ENCODE measurements around the gene SLC27A4.

SLC27A4 gene

DNA sequence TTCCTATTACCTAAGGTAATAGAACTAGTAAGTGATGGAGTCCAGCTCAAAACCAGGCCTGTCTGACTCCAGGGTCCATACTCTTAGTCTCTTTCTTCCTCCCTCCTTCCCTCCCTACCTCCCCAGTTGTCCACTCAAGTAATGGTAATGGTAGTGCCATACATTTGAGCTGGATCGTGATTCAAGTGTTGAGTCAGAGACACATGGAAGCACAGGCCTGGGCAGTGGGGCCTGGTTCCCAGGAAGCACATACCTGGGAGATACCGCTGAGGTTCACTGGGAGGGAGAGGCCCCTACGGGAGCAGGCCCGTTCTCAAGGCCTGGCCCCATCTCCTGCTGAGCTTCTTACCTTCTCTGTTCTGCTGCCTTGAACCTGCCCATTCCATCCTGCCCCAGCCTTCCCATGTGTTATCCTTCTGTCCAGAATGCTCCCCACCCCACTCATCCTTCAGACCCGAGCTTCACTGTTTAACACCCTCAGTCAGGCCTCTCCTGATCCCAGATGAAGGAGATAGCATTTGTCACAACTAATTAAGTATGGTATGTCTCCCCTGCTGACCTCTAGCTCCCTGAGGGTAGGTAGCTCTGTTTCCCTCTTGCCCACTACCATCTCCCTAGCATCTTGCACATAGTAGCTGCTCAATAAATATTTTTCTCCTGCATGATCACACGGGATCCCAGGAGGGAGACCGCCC lies 44.6 kb downstream of the SLC27A4 start:
- DNase-seq (ENCODE audit: low spot score in 2 of 2) (no peak), ATAC-seq (ENCODE audit: low read depth) (no peak)
- no peaks in the 10 kb centered on the region for H3K9me3 Mint-ChIP-seq
- H3K27me3 Mint-ChIP-seq, result no peaks in the 10 kb centered on the region
- peaks cover 4% of the 10 kb centered on the region for H3K4me1 Mint-ChIP-seq
- no peak overlapping the region for H3K4me3 Mint-ChIP-seq
- H3K36me3 Mint-ChIP-seq, result peaks cover 35% of the 10 kb centered on the region
- H3K27ac Mint-ChIP-seq, result no peak overlapping the region

DNA sequence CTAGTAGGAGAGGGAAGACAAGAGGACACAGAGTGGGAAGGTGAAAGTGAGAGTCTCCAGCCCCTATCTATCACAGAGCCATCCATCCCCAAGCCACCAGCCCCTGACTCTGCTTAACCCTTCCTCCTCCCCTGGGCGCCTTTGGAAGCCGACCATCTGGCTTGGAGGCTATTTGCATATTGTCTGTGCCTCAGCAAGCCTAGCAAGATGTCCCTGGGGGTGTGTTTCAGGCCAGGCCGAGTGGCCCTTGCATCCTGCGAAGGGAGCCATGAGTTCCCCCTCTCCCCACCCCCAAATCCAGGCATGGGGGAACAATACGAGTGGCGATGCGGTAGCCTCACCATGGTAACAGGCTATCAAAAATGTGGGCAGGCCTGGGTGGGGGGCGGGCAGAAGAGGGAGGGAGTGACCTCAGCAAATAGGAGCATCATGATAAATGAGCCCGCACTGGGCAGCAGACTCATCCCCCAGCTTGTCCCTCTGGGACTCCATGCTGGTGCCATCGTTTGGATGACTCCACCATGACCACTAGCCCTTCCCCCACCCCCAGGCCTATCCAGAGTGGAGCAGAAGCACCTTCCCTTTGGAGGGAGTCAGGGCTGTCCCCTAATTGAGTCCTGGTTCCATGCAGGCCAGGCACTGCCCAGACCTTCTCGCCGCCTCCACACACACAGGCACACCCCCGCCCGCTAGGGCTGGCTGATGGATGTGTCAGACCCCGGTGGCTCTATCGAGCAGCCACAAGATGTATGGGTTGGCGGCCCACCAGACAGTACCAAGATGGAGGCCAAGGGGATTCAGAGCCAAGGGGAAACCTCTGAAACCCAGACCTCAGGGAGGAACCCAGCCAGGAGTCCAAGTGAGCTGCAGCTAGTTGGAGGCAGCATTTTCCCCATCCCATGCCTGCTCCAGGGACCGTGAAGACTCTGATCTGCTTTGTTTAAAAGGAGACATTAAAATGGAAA lies 45.5 kb downstream of the SLC27A4 start:
- Mint-ChIP-seq H3K4me1 (peaks cover 4% of the 10 kb centered on the region), H3K27me3 (no peaks in the 10 kb centered on the region), H3K36me3 (peaks cover 33% of the 10 kb centered on the region), H3K4me3 (no peak overlapping the region), H3K27ac (no peak overlapping the region), H3K9me3 (no peaks in the 10 kb centered on the region)
- DNase-seq (ENCODE audit: low spot score in 2 of 2), result no peak
- no peak for ATAC-seq (ENCODE audit: low read depth)

DNA sequence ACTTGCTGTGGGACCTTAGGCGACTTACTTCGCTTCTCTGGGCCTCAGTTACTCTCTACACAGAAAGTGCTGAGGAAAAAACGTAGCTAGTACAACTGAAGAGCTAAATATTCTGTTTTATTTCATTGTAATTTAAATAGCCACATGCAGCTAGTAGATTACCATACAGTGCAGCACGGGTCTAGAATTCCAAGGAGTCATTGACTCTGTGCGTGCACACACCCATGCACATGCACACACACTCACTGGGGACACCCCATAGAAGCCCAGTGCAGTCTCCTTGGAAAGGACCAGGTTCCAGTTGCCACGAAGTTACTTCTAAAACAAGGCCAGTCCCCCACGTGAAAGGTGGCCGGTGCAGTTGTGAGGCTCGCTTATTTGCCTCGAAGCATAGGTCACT lies 47.8 kb downstream of the SLC27A4 start:
- DNase-seq (ENCODE audit: low spot score in 2 of 2) (no peak), ATAC-seq (ENCODE audit: low read depth) (no peak)
- no peaks in the 10 kb centered on the region for H3K9me3 Mint-ChIP-seq
- H3K4me3 Mint-ChIP-seq, result no peak overlapping the region
- peaks cover 40% of the 10 kb centered on the region for H3K36me3 Mint-ChIP-seq
- no peak overlapping the region for H3K27ac Mint-ChIP-seq
- H3K27me3 Mint-ChIP-seq, result no peaks in the 10 kb centered on the region
- peaks cover 4% of the 10 kb centered on the region for H3K4me1 Mint-ChIP-seq

DNA sequence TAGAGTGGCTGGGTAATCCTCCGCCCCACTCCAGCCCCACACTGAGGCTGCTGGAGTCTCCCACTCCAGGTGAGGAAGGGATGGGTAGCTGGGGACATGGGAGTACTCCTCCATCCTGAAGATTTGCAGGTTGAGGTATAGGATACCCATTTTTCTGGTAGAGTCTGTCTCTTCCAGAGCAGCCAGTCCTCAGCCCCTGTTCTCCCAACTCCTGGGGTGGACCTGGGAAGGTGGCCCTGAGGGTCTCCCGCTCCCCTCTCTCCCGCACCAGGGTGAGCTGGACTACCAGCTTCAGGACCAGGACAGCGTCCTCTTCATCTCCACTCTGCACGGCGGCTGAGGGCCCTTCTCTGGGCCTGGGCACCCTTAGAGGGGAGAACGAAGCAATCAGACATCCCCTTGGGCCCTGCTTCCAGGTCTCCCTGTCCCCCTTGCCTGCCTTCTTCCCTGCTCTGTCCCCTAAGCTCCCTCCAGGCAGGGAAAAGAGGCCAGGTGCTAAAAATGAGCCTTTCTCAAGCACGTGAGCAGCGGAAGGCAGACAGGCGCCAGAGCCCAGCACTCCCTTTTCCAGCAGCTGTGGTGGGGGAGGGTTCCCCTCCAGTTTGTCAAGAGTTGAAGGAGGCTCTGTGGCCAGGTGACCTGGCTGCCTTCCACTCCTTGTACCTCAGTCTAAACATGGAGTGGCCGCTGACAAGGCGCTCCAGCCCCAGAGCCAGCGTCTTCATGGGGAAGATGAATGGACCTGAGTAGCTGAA lies 49.2 kb downstream of the SLC27A4 start:
- Mint-ChIP-seq H3K4me1 (peaks cover 4% of the 10 kb centered on the region), H3K4me3 (no peak overlapping the region), H3K36me3 (peaks cover 36% of the 10 kb centered on the region), H3K9me3 (no peaks in the 10 kb centered on the region), H3K27me3 (no peaks in the 10 kb centered on the region), H3K27ac (no peak overlapping the region)
- DNase-seq (ENCODE audit: low spot score in 2 of 2) (no peak), ATAC-seq (ENCODE audit: low read depth) (no peak)

DNA sequence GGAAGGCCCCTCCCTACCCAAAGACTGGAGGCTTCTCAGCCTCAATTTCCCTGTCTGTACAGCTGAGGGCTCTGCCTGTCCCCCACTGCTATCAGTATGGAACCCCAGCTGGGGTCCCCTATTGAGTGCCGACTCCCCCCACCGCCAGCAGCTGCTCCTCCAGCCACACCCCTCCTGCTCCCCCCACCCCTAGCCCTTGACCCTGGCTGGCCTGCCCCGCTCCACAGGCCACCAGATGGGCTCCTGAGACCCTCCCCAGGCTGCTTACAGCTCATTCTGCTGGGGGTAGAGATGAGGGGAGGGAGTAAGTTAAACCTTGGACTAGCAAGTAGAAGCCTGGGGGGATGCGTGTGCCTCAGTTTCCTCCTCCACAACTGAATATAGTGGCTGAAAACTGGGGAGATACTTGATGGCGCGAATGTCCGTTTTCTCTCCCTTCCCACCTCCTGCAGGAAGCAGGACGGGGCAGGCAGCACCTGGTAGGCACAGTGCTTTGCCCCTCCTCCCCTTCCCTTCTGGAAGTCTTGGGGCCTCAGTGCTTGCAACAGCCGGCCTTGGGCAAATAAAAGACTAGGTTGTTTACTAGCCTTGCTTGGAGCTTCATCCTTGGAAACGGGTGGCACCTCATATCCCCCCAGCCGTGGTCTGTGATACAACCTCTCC lies 50.0 kb downstream of the SLC27A4 start:
- H3K27ac Mint-ChIP-seq, result no peak overlapping the region
- H3K4me1 Mint-ChIP-seq, result peaks cover under 1% of the 10 kb centered on the region
- peaks cover 31% of the 10 kb centered on the region for H3K36me3 Mint-ChIP-seq
- H3K27me3 Mint-ChIP-seq, result no peaks in the 10 kb centered on the region
- H3K4me3 Mint-ChIP-seq, result no peak overlapping the region
- H3K9me3 Mint-ChIP-seq, result no peaks in the 10 kb centered on the region
- DNase-seq (ENCODE audit: low spot score in 2 of 2) (no peak), ATAC-seq (ENCODE audit: low read depth) (no peak)

DNA sequence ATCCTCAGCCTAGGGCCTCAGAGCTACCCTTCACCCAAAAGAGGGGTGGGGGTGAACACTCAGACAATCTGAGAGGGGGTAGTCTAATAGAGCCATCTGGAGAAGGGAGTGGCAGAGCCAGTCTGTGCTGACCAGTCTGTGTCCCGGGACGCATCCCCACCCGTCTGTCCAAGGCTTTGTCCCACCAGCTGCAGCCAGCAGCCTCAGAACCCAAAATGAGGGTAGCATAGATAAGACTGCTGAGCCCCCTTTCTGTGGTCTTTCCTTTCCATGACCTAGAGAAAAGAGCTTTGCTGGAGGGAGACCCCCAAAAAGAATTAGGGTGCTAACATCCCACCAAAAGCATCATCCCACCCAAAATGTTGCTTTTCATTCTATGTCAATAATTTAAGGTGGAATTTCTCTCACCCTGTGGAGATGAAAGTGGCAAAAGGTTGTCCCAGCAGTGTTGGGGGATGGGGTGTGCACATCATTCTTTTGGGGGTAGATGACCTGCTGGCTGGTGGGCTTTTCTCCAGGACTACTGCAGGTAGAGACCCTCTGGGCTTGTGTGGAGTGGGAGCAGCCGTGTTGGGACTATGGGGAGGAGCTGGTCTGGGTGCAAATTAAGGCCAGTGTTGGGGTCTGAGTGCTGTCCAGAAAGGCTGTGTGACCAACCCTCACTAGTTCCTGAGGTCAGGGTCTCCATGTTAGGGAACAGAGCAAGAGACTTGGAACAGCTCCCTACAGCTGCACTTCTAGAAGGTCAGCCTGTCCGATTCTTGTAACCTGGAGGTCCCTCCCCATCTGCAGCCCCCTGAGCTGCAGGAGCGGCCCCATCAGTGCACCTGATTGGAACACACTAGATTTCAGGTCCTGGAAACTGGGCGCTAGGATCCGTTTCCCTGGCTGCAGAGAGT lies 50.7 kb downstream of the SLC27A4 start:
- ATAC-seq (ENCODE audit: low read depth), result no peak
- no peak overlapping the region for H3K27ac Mint-ChIP-seq
- no peaks in the 10 kb centered on the region for H3K4me1 Mint-ChIP-seq
- peaks cover 30% of the 10 kb centered on the region for H3K36me3 Mint-ChIP-seq
- DNase-seq (ENCODE audit: low spot score in 2 of 2), result no peak
- H3K27me3 Mint-ChIP-seq, result no peaks in the 10 kb centered on the region
- H3K9me3 Mint-ChIP-seq, result no peaks in the 10 kb centered on the region
- H3K4me3 Mint-ChIP-seq, result no peak overlapping the region

DNA sequence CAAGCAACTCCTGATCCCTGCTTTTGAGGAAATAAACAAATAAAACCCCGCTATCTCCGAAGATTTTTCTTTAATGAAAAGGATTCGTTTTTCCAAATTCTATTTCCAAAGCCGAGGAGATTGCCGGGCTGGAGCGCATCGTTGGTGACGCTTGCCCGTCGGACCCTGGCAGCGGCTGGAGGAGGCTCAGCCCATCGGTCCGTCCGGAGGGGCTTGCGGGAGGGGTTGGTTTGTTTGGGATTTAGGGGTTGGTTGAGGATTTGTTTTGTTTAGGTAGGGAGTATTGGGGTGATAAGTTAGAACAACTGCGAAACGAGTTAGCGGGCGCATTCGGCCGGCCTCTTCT lies 51.6 kb downstream of the SLC27A4 start:
- no peaks in the 10 kb centered on the region for H3K9me3 Mint-ChIP-seq
- H3K27ac Mint-ChIP-seq, result no peak overlapping the region
- no peak for ATAC-seq (ENCODE audit: low read depth)
- no peak for DNase-seq (ENCODE audit: low spot score in 2 of 2)
- H3K36me3 Mint-ChIP-seq, result peaks cover 28% of the 10 kb centered on the region
- H3K27me3 Mint-ChIP-seq, result no peaks in the 10 kb centered on the region
- no peak overlapping the region for H3K4me3 Mint-ChIP-seq
- H3K4me1 Mint-ChIP-seq, result peaks cover 2% of the 10 kb centered on the region

DNA sequence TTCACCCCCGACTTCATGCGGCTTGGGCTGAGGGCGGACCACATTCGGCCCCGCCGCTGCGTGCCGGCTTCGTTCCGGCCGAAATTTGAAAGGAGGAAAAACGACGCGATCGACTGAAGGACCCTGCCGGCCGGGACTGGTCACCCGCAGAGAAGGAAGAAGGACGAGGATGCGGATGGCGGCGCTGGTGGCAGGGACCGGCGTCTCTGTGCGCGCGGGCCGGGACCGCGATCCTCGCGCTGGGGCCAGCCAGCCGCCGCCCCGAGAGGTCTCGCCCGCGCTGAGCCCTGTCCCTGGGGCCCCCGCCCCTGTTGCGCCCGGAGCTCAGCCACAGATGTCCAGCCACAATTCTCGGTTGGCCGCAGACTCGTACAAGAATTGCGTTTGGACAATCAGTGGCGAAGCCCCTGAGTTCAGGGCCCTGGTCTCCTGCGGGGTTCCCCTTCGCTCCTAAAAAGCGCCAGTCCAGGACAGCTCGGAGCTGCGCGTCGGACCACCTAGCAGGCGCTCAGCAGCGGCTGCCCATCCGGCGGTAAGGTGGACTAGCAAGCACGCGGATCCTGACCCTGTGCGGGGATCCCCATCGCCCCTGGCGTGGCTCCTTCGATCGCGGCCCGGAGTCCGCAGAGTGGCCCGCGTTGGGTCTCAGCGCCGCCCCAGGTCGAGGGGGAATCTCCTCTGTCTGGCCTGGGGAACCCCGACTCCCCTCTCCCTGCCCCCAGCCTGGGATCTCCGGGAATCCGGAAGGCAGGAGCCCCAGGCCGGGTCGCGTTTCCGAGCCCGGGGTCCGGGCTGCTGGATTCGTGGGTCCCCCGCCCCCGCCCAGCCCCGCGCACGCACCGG lies 52.2 kb downstream of the SLC27A4 start:
- Mint-ChIP-seq H3K27me3 (no peaks in the 10 kb centered on the region), H3K4me1 (peaks cover 3% of the 10 kb centered on the region), H3K36me3 (peaks cover 26% of the 10 kb centered on the region), H3K9me3 (no peaks in the 10 kb centered on the region), H3K4me3 (no peak overlapping the region), H3K27ac (no peak overlapping the region)
- DNase-seq (ENCODE audit: low spot score in 2 of 2), result no peak
- no peak for ATAC-seq (ENCODE audit: low read depth)

DNA sequence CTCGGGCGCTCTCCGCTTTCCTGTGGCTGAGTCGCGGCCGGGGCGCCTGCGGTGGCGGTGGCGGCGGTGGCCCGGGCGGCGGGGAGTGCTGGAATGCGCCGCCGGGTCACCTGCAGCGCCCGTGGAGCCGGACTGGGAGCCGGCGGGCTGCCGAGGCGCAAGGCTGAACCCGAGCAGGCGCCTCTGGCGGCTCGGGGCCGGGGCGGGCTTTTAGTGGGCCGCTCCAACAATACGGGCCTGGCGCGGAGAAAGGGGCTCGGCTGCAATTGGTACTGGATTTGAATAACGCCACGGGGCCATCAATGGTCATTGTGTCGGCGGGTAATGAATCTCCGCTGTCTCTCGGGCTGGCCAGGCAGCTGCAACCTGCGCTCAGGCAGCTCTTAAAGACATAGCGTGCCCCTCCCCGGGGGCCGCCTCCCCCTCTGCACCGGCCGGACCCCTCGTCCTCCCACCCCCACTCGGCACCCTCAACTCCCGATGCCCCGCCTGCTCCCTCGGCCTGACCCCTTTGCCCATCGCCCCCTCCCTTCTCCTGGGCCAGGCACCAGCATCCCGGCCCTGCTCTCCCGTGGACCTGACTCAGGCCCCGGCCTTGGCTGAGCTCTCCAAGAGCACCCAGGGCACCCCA lies 52.9 kb downstream of the SLC27A4 start:
- no peak overlapping the region for H3K27ac Mint-ChIP-seq
- peaks cover 3% of the 10 kb centered on the region for H3K4me1 Mint-ChIP-seq
- peaks cover 25% of the 10 kb centered on the region for H3K36me3 Mint-ChIP-seq
- no peaks in the 10 kb centered on the region for H3K27me3 Mint-ChIP-seq
- H3K4me3 Mint-ChIP-seq, result no peak overlapping the region
- H3K9me3 Mint-ChIP-seq, result no peaks in the 10 kb centered on the region
- DNase-seq (ENCODE audit: low spot score in 2 of 2), result no peak
- ATAC-seq (ENCODE audit: low read depth), result no peak

DNA sequence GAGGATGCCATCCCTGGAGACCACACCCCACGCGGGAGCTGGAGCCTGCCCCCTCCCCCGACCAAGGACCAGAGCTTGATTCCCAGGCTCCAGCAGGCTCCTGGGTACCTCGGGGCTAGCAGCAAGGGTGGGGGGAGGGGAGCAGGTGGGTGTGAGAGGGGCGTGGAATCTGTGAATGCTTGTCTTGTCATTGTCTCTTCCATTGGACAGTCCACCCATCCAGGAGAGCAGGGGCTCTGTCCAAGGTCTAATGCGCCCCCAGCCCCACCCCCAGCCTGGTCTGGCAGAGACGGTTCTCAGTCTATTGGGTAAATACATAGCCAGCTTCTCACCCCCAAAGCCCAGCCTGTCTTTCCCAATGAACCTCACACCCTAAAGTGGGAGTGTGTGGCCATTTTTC lies 53.6 kb downstream of the SLC27A4 start:
- no peaks in the 10 kb centered on the region for H3K27me3 Mint-ChIP-seq
- peaks cover 24% of the 10 kb centered on the region for H3K36me3 Mint-ChIP-seq
- no peak overlapping the region for H3K27ac Mint-ChIP-seq
- no peak for ATAC-seq (ENCODE audit: low read depth)
- no peak for DNase-seq (ENCODE audit: low spot score in 2 of 2)
- H3K4me1 Mint-ChIP-seq, result peaks cover 3% of the 10 kb centered on the region
- H3K4me3 Mint-ChIP-seq, result no peak overlapping the region
- H3K9me3 Mint-ChIP-seq, result no peaks in the 10 kb centered on the region

DNA sequence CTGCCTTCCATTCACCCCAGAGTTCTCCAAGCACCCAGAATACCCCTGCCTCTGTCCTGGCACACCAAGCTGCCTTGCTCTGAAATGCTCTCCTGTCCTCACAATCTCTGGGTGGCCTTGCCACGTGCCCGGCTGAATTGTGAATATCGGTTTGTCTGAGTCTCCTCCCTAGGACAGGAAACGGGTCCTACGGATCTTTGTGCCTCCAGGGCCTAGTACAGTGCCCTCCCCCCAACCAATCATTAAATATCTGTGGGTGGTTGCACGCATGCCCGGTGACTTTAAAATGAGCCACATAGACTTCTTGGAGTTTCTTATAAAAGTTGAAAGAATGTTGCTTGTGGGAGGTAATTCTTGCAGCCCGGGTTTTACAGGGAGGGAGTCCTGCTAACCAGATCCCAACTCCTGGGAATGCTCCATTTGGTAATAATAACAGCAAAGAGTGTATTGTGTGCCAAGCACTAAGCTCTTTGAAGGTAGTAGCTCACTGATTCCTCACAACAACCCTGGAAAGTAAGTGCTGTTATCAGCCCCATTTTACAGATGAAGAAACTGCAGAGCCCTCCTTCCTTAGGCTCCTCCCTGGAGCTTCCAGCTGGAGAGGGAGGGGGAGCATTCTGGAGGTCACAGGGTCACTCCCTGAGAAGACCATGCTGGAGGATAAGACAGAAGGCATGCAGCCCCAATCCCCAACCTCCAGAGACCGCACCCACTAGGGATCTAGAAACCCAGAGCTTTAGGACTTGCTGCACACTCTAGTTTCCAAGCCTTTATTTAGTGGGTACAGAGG lies 54.2 kb downstream of the SLC27A4 start:
- peaks cover 18% of the 10 kb centered on the region for H3K36me3 Mint-ChIP-seq
- H3K27me3 Mint-ChIP-seq, result no peaks in the 10 kb centered on the region
- DNase-seq (ENCODE audit: low spot score in 2 of 2) (no peak), ATAC-seq (ENCODE audit: low read depth) (no peak)
- H3K4me1 Mint-ChIP-seq, result peaks cover 3% of the 10 kb centered on the region
- H3K9me3 Mint-ChIP-seq, result no peaks in the 10 kb centered on the region
- H3K4me3 Mint-ChIP-seq, result no peak overlapping the region
- H3K27ac Mint-ChIP-seq, result no peak overlapping the region

Data from memory B cell (primary cell).